Stimulated activated CD4-positive, alpha-beta T cell treated with anti-CD3 and anti-CD28 coated beads, Interleukin-1b, Interleukin-23, amount 100 ng/mL, for 48 hours (primary cell): ENCODE measurements around the gene TMEM97.

ENCODE experiments used
- DNase-seq: peaks from one replicate; pipeline ENCODE4 v3.0.0-alpha.2; 2020

Gene TMEM97

DNA sequence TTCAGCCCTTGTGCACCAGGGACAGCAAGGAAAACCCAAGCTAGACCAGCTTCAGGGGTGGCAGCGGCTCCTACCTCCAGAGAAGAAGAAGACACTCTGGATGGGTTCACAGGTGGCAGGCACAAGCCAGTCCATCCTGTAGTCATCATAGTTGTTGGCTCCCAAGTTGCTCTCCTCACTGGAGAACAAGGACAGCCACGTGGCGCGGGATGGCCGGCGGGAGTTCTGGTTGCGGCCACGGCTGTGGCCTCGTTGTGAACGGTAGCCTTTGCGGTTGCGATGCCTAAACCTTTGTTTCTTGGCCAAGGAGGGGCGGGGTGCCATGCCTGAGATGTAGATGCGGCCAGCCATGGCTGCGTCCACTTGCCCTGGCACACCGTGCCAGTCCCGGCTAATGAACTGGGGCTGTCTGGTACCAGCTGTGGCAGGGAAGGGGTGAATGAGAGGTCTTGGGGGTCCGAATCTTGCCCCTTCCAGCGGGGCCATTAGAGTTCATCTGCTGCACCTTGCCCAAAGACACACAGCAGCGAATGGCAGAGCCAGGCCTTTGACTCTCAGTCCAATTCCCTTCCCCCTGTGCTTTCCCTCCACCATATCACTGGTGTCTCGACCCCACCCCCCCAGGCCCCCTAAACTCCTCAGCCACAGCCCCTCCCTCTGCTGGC is 48.8 kb downstream of the TMEM97 start:
- DNase-seq, result no peak

DNA sequence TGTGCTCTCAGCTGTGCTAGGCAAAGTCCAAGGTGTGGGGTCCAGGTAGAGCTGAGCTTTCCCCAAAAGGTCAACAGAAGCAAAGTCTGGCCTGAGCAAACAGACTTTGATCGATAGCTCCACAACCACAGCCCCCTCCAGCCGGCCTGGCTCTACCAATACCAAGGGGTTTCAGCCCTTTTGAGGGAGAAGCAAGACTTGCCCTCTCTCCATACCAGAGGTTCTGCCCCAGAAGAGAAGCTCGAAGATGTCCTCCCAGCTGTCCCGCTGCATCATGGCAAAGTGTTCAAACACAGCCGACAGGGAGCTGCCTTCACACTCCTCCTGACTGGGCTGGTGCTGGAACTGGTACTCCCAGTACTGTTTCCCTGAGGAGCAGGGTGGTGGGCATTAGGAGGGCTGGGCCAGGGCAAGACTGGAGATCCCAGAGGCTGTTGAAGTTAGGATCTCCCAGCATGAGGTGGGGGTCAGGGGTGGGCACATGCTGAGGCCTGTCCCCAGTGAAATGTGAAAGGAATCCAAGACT is 49.4 kb downstream of the TMEM97 start:
- no peak for DNase-seq

DNA sequence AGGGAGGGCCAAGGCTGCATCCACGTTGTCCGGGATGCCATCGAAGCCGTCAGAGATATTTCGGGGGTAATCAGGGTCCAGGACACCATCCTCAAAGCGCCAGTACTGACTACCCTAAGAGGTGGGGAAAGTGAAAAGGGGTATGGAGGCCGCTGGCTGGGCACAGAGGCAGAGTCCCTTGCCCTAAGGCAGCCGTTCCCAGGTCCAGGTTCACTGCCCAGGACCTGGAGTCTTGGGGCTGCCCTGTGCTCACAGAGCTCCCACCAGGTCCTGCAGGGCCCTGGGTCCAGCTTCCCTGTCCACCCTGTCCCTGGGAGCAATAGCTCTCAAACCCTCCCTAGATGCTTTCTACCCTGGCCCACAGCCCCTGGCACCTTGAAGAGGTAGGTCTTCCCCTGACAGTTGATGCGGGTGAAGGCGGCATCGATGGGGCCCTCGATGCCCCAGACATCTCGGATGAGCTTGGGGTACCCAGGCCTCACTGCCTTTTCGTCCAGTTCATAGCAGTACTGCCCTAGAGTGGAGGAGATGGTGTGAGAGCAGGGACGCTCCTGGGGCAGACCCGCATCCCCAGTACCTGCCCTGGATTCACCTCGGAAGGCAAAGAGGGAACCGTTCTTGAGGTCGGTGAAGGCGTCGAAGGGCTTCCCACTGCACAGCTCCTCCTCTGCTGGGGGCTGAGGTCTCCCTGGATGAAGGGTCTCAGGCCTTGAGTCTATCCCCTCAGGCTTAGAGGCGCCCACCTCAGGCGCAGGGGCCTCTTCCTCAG is 50.1 kb downstream of the TMEM97 start:
- no peak for DNase-seq

DNA sequence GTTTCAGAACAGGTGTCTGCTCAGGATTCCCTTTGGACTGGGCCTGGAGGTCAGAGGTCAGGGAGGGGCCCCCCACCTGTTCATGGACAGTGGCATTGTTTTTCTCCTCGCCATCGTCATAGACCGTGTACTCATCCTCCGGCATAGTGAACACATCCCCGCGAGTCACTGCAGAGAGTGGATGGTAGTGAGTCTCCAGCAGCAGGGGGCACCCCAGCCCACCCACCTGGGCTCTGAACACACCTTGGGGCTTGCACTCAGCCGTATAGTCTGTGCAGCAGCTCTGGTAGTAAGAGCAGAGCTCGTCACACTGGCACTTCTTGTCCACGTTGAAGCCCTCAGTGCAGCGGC is 50.7 kb downstream of the TMEM97 start:
- no peak for DNase-seq

DNA sequence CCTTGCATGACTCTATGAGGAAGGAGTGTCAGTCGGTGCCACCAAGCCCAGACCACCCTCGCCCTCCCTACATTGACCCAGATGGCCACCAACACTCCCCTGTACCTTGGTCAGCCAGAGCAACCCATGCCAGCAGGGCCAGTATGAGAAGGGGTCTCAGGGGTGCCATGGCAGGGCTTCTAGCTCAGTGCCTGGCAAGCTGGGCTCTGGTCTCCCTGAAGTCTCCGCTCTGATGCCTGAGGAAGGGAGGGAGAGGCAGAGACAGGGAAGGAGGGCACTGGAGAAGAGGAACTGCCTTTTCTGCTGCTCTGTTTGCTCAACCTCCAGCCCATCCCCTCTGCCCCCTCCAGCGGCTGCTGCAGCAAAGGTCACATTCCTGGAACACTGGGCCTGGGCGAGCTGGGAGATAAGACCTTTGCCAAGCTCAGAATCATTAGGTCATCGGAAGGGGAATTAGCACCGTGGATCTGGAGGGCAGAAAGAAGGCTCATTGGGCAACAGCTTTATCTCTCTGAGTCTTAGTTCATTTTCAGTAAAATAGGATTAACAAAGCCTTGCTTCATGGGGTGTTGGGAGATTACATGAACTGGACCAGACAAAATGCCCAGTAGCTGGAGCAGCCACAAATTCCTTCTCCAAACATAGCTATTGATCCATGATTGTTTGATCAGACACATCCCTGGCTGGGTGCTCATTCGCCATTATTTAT is 51.2 kb downstream of the TMEM97 start, which contains the start of gene VTN:
Gene VTN, minus strand, starts transcription at position 273 of the 709 bp plus-strand sequence. Its CDS starts 104 bp downstream, at position 169.
- DNase-seq, result no peak

DNA sequence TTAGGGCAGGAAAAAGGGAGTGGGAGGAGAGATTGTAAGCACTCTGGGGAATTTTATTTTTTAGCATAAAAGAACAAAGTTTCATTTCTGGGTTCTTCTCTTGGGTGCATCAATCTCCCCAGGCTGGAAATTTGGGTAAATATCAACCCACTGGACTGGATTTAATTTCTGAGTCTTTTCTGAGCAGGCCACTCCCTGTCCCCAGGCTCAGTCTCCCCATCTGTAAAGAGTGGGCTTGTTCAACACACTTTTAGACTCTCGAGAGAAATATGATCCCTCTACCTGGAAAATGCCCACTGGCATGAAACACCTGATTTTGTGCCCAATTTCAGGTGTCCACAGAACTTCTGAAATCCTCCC is 51.7 kb downstream of the TMEM97 start:
- DNase-seq, result no peak

DNA sequence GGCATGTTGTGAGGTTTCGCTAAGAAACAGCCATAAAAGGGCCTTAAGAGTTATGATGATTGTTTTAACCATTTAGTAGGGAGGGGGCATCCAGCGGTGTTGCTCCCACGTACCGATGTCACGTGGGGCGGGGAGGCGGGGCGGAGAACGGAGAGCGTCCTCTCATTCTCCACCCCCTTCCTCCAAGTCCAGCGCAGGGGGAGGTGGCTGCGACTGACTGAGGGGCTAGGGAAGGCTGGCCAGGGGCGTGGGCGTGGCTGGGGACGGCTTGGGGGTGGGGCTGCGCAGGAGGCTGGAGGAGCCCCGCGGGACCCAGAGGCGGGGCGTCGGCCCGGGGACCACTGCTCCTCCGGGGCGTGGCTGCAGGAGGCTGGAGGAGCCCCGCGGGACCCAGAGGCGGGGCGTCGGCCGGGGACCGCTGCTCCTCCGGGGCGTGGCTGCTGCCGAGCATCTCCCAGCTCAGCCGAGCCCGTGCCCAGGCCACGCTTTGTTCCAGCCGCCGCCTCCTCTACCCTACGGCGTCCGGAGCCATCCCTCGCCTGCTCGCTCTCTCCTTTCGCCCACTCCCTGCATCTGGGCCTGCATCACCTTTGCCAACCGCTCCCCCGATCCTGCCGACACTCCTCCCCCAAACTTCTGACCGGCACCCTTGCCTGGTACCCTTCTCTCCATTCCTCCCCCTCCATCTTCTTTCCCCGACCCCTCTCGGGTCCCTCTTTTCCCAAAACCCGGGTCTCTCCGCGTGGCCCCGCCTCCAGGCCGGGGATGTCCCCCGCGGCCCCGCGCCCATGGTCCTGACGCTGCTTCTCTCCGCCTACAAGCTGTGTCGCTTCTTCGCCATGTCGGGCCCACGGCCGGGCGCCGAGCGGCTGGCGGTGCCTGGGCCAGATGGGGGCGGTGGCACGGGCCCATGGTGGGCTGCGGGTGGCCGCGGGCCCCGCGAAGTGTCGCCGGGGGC is 52.5 kb downstream of the TMEM97 start, which contains the start of gene SARM1:
Gene SARM1, plus strand, starts transcription at position 450 of the 958 bp plus-strand sequence. Its CDS starts 339 bp downstream, at position 789.
- DNase-seq, result peak; percentile 89

DNA sequence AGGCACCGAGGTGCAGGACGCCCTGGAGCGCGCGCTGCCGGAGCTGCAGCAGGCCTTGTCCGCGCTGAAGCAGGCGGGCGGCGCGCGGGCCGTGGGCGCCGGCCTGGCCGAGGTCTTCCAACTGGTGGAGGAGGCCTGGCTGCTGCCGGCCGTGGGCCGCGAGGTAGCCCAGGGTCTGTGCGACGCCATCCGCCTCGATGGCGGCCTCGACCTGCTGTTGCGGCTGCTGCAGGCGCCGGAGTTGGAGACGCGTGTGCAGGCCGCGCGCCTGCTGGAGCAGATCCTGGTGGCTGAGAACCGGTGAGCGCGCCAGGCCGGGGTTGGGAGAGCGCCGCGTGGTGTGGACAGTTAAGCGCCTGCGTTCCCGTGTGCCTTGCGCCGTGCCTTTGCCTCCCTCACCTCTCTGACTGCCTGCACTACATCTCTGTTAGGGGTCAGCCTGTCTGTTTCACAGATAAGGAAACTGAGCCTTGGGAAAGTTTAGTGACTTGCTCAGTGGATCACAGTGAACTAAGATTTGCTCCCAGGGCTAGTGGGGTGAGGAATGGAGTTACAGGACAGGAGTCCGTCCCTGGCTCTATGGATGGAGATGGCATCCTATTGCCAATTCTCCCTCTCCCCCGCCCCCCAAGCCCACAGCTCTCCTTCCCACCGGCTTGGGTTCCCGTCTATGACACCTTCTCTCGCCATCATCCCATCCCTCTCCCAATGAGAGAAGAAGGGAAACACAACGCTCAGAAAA is 53.4 kb downstream of the TMEM97 start:
- DNase-seq, result peak; percentile 36

DNA sequence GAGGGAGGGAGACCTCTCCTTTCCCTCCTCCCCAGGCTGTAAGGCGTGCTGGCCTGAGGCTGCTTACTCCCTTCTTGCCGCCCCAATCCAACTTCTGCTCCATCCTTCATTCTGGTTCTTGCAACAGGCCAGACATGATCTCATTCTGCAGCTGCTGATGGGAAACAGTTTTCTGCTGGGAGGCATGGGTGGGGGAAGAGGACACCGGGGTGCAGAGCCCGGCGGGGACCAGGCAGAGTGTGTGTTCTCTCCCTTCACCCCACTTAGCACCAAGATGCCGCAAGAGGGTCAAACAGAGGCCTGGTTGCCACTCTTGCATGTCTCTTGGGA is 53.9 kb downstream of the TMEM97 start:
- no peak for DNase-seq
